Stimulated activated CD4-positive, alpha-beta T cell treated with anti-CD3 and anti-CD28 coated beads, TNF-alpha, amount 100 ng/mL, for 24 hours (primary cell): ENCODE results near the gene HS3ST5.
"Not testable (repeated sequence)": the region's sequence is repeated elsewhere in the genome, so short reads cannot be mapped to it uniquely, and the experiment has no call there.

Experiments used
- DNase-seq, 3 experiments: peaks; one replicate each; pipeline ENCODE4 v3.0.0-alpha.2; 2020; ENCODE audit warnings: low read depth in 3 of 3

HS3ST5 gene

GRCh38 chr6:114334237-114334636 is 8.6 kb downstream of the HS3ST5 start:
- no peak for DNase-seq

DNA sequence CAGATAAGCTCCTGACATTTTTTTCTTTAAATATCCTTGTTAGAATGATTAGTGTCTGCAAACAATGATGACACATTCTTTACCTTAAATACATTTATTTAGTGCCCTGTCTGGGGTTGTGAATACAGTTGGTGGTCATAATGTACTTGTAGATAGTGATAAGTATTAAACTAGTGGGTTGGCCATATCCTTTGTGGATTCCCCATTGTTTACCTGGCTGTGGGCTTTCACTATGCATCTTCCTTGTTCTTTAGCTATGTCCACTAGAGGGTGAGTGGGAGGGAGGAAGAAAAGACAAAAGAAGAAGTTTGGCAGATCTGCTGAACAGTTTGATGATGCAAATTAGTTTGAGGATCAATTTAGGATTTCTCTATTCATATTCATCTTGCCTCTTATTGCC is 15.7 kb downstream of the HS3ST5 start:
- no peak for DNase-seq

DNA sequence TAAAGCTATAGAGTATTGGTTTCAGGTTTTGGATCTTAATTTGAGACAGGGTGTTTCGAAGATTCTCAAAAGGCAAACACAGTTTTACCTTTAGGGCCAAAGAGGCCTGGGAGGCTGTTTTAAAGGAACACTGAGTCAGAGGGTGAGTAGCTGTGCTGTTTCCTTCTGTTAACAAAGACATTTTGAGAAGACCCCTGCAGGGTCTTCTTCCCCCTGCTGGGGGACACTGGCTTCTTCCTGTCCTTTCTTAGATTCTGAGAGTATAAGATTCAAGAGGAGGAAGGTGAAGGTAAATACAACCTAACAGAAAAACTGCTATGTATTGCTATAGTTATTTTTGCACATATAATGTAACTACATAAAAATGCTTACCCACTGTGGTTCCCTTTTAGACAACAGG is 19.0 kb downstream of the HS3ST5 start:
- no peak for DNase-seq

GRCh38 chr6:114319749-114320148 is 23.1 kb downstream of the HS3ST5 start:
- DNase-seq, result no peak

DNA sequence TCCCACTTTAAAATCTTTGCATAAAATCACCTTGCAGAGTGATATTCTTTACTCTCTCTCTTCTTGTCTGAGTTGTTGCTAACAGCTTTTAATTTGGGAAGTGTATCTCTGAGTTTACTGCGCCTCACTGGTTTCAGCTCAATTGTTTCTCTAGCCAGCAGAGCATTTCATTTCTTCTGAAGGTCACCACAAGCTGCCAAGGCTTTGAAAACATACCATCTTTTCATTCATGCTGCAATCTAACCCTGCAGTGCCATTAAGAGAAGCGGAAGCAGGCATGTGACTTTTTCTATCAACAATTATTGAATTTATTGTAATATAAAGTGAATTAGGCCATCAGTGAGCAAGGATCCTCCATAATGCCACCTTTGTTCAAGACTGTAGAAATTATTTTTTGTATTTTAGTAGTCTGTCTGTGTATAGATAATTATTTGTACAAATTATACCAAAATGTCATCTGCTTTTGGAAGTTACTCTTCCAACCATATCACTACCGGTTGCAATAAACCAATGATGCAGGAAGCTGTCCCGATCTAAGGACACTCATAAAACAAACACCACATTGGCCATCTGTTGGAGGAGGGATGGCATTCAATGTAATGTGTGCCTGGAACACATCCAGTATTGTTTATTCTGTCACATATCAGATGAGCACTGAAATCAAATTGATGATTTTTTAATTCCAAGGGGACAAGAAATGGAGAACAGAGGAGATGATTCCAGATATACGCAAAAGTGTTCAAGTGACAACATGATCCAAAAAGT is 26.8 kb downstream of the HS3ST5 start:
- DNase-seq, result no peak

DNA sequence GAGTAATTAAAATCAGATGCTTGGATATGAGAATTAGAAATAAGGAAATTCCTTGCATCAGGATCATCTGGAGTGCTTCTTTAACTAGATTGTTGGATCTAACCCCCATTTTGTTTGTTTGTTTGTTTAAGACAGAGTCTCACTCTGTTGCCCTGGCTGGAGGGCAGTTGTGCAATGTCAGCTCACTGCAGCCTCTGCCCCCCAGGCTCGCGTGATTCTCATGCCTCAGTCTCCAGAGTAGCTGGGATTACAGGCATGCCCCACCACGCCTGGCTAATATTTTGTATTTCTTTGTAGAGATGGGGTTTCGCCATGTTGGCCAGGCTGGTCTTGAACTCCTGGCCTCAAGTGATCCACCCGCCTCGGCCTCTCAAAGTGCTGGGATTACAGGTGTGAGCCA is 29.0 kb downstream of the HS3ST5 start:
- not testable (repeated sequence) for DNase-seq

DNA sequence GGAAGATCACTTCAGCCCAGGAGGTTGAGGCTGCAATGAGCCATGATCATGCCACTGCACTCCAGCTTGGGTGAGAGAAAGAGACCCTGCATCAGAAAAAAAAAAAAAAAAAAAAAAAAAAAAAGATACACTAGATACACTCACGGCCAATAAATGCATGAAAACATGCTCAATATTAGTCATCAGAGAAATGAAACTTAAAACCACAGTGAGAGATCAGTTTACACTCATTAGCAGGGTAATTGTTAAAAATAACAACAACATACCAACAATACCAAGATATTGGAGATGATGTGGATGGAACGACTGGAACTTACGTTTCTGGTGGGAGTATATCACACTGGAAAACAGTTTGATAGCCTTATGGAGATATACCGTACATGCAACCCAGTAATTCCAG is 29.9 kb downstream of the HS3ST5 start:
- no peak for DNase-seq

DNA sequence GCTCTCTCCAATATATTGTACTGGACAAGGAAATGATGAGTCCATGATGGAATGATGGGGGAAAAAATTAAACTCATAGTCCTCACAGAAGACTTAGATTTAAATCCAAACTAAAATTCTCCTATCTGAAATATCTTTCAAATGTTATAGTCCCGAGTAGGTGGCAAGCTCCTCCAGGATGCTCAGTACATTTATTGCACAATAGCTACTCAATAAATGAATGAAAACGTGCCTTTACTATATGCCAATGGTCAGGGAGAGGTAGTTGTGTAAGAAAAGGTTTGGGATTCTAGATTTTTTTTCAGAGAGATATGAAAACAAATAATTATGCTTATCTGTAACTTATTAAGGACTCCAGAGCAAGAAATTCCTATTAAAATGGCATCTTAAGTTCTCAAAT is 32.8 kb downstream of the HS3ST5 start:
- no peak for DNase-seq

GRCh38 chr6:114304304-114304887 is 38.4 kb downstream of the HS3ST5 start:
- DNase-seq, result no peak

DNA sequence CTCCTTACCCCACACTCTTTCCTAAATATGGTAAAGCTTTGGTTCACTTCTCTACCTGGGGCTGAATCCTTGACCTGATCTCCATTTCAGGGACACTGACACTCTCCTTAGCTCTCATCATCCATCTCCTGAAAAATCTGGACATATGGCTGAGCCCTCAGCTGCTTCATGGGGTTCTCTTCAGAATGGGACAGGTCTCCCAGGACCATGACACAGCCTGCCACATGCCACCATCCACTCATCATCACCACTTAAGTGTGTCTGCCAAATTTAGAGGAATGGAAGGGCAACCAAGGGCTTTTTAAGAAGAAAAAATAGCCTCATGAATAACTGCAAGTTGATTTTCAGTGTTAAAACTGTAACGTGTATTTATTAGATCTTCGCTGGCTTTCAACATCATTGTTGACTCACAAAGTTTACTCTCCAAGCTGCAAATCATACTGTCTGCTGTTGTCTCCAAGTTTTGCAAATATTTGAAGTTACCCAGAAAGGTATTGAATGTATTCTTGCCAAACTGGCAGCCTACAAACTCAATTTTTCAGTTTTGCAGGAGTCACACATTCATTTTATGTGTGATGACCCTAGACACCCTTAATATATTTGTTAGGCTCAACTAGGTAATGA is 41.1 kb downstream of the HS3ST5 start:
- DNase-seq, result no peak

GRCh38 chr6:114297135-114297534 is 45.7 kb downstream of the HS3ST5 start:
- no peak for DNase-seq

DNA sequence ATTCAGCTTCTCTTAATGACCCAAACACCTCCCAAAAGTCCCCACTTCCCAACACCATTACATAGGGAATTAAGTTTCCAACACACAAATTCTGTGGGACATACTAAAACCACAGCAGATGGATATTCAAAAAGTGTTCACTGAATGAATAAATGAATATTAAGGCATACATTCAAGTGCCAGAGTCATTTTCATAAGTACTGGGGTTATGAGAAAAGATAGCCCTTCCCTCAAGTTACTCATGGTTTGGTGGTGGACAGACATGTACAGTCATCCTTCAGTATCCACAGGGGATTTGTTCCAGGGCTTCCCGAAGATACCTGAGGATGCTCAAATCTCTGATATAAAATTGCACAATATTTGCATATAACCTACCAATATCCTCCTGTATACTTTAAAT is 50.4 kb downstream of the HS3ST5 start:
- DNase-seq, result no peak

- no peak for DNase-seq
Measured at GRCh38 chr6:114291428-114291827, 51.4 kb downstream of the HS3ST5 start.

- DNase-seq, result no peak
Measured at GRCh38 chr6:114290864-114291263, 52.0 kb downstream of the HS3ST5 start.

- no peak for DNase-seq
Measured at GRCh38 chr6:114288701-114289495, 53.9 kb downstream of the HS3ST5 start.

GRCh38 chr6:114287461-114287860 is 55.4 kb downstream of the HS3ST5 start:
- DNase-seq, result no peak

- no peak for DNase-seq
Measured at GRCh38 chr6:114286211-114286610, 56.6 kb downstream of the HS3ST5 start.

- no peak for DNase-seq
Measured at GRCh38 chr6:114284281-114284680, 58.5 kb downstream of the HS3ST5 start.

DNA sequence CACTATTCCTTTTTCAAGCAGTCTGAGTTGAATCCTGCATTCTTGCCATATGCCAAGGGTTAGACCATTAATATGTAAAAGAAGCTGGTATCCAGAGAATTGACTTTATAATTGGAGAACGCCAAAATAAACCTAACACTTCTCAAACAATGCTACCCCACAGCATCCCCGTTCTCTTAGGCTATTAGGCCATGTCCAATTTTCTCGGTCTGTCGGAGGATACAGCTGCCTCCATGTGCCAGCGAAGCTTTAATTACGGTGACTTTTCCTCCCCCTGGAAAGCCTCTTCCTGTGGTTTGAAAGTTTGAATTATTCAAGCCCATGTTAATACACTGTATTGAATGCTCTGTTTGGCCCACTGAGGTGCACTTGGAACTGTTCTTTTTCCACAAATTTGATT is 60.5 kb downstream of the HS3ST5 start:
- DNase-seq, result no peak

- no peak for DNase-seq
Measured at GRCh38 chr6:114281496-114281895, 61.3 kb downstream of the HS3ST5 start.

GRCh38 chr6:114280239-114280982 is 62.4 kb downstream of the HS3ST5 start:
- DNase-seq, result no peak

DNA sequence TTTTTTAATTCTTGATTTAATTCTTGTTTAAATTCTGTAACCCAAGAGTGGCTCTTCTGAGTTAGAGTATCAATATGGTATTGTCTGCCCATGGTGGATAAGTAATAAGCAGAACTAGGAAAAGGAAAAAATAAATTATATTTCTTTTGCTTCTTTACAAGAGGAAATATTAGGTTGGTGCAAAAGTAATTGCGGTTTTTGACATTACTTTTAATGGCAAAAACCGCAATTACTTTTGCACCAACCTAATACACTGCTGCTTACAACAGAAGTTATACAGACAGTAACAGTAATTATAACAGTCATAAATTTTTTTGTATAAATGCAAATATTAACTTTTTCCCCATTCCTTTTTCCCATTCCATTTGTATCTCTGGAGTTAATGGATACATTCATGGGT is 65.6 kb downstream of the HS3ST5 start:
- DNase-seq, result no peak
